Liver (tissue), 9 donors: ENCODE measurements around the gene MAL. TPM values are rescaled to one million over a fixed set of nuclear protein-coding genes. Genes with fewer than 3 reads are reported as not detected.

Experiments used
- DNase-seq: peaks from one replicate; pipeline ENCODE4 v3.0.0-alpha.2; 2017; ENCODE audit warnings: low spot score
- H3K27ac ChIP-seq, 2 donors: one replicate each; pipeline ENCODE4 v1.7.0; 2013; ENCODE audit warnings: inconsistent platforms in 2 of 2, low read length in 2 of 2, control low read depth in 1 of 2, low read depth in 1 of 2, mild to moderate bottlenecking in 1 of 2
- H3K27me3 ChIP-seq, 4 donors: one replicate each; pipeline versions ENCODE4 v1.6.1 to v1.7.0; 2013; ENCODE audit warnings: low read length in 3 of 4, inconsistent platforms in 1 of 4, mild to moderate bottlenecking in 1 of 4, moderate library complexity in 1 of 4; ENCODE audit not compliant: control insufficient read depth in 4 of 4, insufficient read depth in 4 of 4
- H3K36me3 ChIP-seq, 4 donors: one replicate each; pipeline versions ENCODE4 v1.6.1 to v1.7.0; 2013; ENCODE audit warnings: low read length in 3 of 4, mild to moderate bottlenecking in 3 of 4, low read depth in 1 of 4, moderate library complexity in 1 of 4; ENCODE audit not compliant: control insufficient read depth in 4 of 4, insufficient read depth in 3 of 4
- H3K4me1 ChIP-seq, 4 donors: one replicate each; pipeline versions ENCODE4 v1.6.1 to v1.7.0; 2013; ENCODE audit warnings: low read length in 3 of 4, mild to moderate bottlenecking in 3 of 4, moderate library complexity in 1 of 4; ENCODE audit not compliant: control insufficient read depth in 4 of 4, insufficient read depth in 4 of 4
- H3K4me3 ChIP-seq, 3 donors: one replicate each; pipeline versions ENCODE4 v1.6.1 to v1.7.0; 2013; ENCODE audit warnings: low read length in 3 of 3, control low read depth in 1 of 3, low read depth in 1 of 3, mild to moderate bottlenecking in 1 of 3
- H3K9ac ChIP-seq, 2 donors: one replicate each; pipeline ENCODE4 v1.7.0; 2013; ENCODE audit warnings: low read length in 2 of 2, mild to moderate bottlenecking in 2 of 2, moderate library complexity in 2 of 2, control low read depth in 1 of 2, low read depth in 1 of 2
- H3K9me3 ChIP-seq, 4 donors: one replicate each; pipeline versions ENCODE4 v1.6.1 to v1.7.0; 2013; ENCODE audit warnings: low read length in 3 of 4; ENCODE audit not compliant: control insufficient read depth in 4 of 4
- EGR1 ChIP-seq, 2 donors: IDR thresholded peaks; 2 replicates each; pipeline ENCODE4 v1.6.1; 2016 to 2018; ENCODE audit warnings: antibody characterized with exemption in 2 of 2, low read depth in 2 of 2
- FOXA1 ChIP-seq: IDR thresholded peaks from 2 replicates; pipeline ENCODE4 v1.6.1; 2016; ENCODE audit warnings: antibody characterized with exemption
- FOXA2 ChIP-seq: IDR thresholded peaks from 2 replicates; pipeline ENCODE4 v1.6.1; 2016; ENCODE audit warnings: antibody characterized with exemption
- GABPA ChIP-seq, 2 donors: IDR thresholded peaks in 1 of 2; conservative IDR thresholded peaks in 1 of 2; 2 replicates each; pipeline ENCODE4 v1.6.1; 2016; ENCODE audit warnings: antibody characterized with exemption in 2 of 2, mild to moderate bottlenecking in 1 of 2, moderate library complexity in 1 of 2
- HNF4A ChIP-seq, 2 donors: conservative IDR thresholded peaks; 2 replicates each; pipeline ENCODE4 v1.6.1; 2016; ENCODE audit warnings: antibody characterized with exemption in 2 of 2, mild to moderate bottlenecking in 2 of 2
- HNF4G ChIP-seq: IDR thresholded peaks from 2 replicates; pipeline ENCODE4 v1.6.1; 2016; ENCODE audit warnings: antibody characterized with exemption
- JUND ChIP-seq, 2 donors: IDR thresholded peaks; 2 replicates each; pipeline ENCODE4 v1.6.1; 2016; ENCODE audit warnings: antibody characterized with exemption in 2 of 2
- NR2F2 ChIP-seq: IDR thresholded peaks from 2 replicates; pipeline ENCODE4 v1.6.1; 2016; ENCODE audit warnings: antibody characterized with exemption
- RAD21 ChIP-seq, 2 donors: IDR thresholded peaks; 2 replicates each; pipeline ENCODE4 v1.6.1; 2016; ENCODE audit warnings: antibody characterized with exemption in 2 of 2, mild to moderate bottlenecking in 2 of 2
- RXRA ChIP-seq, 2 donors: IDR thresholded peaks; 2 replicates each; pipeline ENCODE4 v1.6.1; 2017 to 2018; ENCODE audit warnings: antibody characterized with exemption in 2 of 2, mild to moderate bottlenecking in 1 of 2
- SP1 ChIP-seq: IDR thresholded peaks from 2 replicates; pipeline ENCODE4 v1.6.1; 2018; ENCODE audit warnings: antibody characterized with exemption, mild to moderate bottlenecking
- TAF1 ChIP-seq: conservative IDR thresholded peaks from 2 replicates; pipeline ENCODE4 v1.6.1; 2016; ENCODE audit warnings: antibody characterized with exemption, mild to moderate bottlenecking
- YY1 ChIP-seq: IDR thresholded peaks from 2 replicates; pipeline ENCODE4 v1.6.1; 2016; ENCODE audit warnings: antibody characterized with exemption, mild to moderate bottlenecking
- WGBS: extraction: QIAGEN DNeasy Blood & Tissue Kit; methylation state at CpG from one replicate; pipeline ENCODE4 v1.1.7; 2013; 5-methylcytosine and 5-hydroxymethylcytosine counted together
- polyA plus RNA-seq, 2 donors: library from polyadenylated mRNA; stranded (reverse) in 1 of 2; unstranded in 1 of 2; fragments of 200-250 nt in 1 of 2; fragments of >200 nt in 1 of 2; fragmentation: Nextera tagmentation in 1 of 2; extraction: Ambion mirVana in 1 of 2; gene quantifications; one replicate each; pipeline versions ENCODE4 v1.2.1 to v1.2.3, GENCODE V29; 2013 to 2015
- total RNA-seq, 2 donors: library from RNA; depleted of rRNA; stranded (reverse); fragments of >200 nt; gene quantifications; one replicate each; pipeline ENCODE4 v1.2.3, GENCODE V29; 2014
- TF ChIP-seq, protein P1 (sequence below): IDR thresholded peaks from 2 replicates; pipeline ENCODE4 v1.6.1; 2016; ENCODE audit warnings: antibody characterized with exemption
- TF ChIP-seq, protein P2 (sequence below): IDR thresholded peaks from 2 replicates; pipeline ENCODE4 v1.6.1; 2016; ENCODE audit warnings: antibody characterized with exemption
- TF ChIP-seq, protein P3 (sequence below): fragments of 150-350 bp; IDR thresholded peaks from 2 replicates; pipeline ENCODE4 v1.5.1; 2017; ENCODE audit warnings: improper control_type of control experiment, low read depth, low read length; ENCODE audit not compliant: missing input control
- TF ChIP-seq, protein P4 (sequence below): IDR thresholded peaks from 2 replicates; pipeline ENCODE4 v1.6.1; 2016; ENCODE audit warnings: antibody characterized with exemption, mild to moderate bottlenecking
- TF ChIP-seq, protein P5 (sequence below): IDR thresholded peaks from 2 replicates; pipeline ENCODE4 v1.6.1; 2016; ENCODE audit warnings: antibody characterized with exemption
- donor health status: healthy.
- donor health status: healthy.
- donor health status: healthy.
- donor health status: healthy.
- donor health status: healthy.

The MAL gene
- total and polyA plus RNA-seq, 4 donors, result 0.51 TPM; not detected in 3

DNA sequence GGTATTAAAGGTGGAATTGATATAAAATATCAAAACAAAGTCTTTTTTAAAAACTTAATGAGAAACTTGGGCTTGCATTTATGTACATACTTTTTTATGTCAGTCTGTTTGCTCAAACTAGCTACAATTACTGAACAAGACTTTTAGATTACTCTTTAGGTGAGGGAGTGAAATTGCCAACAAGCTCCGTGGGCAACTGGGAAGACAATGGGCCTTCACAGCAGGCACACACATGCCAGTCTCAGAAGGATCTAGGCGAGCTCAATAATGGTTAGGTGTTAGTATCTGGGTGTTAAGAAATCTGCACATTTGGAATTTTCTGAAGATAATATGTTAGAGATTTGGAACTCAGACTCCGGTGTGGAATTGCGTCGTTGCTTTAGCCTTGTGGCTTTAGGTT, 23.0 kb upstream of the MAL start:
- no peak overlapping the region for H3K27ac ChIP-seq
- no peak overlapping the region for H3K4me3 ChIP-seq
- no peak overlapping the region for H3K9ac ChIP-seq
- WGBS, result 92% methylated on average over 5 of the region's 5 CpGs
- no peaks in the 10 kb centered on the region for H3K9me3 ChIP-seq
- no peak for DNase-seq
- TF ChIP-seq, protein P1, sequence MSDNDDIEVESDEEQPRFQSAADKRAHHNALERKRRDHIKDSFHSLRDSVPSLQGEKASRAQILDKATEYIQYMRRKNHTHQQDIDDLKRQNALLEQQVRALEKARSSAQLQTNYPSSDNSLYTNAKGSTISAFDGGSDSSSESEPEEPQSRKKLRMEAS, result no peak
- TF ChIP-seq JUND (IDR thresholded peaks at IDR 0.05) (no peak), SP1 (no peak), HNF4G (no peak), HNF4A (conservative IDR thresholded peaks at IDR 0.05) (no peak), GABPA (IDR thresholded peaks at IDR 0.05 in 1 of 2, conservative IDR thresholded peaks at IDR 0.05 in 1 of 2) (no peak), TAF1 (no peak), YY1 (no peak), RAD21 (IDR thresholded peaks at IDR 0.05) (no peak), FOXA1 (no peak)
- TF ChIP-seq, protein P2, sequence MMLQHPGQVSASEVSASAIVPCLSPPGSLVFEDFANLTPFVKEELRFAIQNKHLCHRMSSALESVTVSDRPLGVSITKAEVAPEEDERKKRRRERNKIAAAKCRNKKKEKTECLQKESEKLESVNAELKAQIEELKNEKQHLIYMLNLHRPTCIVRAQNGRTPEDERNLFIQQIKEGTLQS, result no peak
- TF ChIP-seq, protein P3, sequence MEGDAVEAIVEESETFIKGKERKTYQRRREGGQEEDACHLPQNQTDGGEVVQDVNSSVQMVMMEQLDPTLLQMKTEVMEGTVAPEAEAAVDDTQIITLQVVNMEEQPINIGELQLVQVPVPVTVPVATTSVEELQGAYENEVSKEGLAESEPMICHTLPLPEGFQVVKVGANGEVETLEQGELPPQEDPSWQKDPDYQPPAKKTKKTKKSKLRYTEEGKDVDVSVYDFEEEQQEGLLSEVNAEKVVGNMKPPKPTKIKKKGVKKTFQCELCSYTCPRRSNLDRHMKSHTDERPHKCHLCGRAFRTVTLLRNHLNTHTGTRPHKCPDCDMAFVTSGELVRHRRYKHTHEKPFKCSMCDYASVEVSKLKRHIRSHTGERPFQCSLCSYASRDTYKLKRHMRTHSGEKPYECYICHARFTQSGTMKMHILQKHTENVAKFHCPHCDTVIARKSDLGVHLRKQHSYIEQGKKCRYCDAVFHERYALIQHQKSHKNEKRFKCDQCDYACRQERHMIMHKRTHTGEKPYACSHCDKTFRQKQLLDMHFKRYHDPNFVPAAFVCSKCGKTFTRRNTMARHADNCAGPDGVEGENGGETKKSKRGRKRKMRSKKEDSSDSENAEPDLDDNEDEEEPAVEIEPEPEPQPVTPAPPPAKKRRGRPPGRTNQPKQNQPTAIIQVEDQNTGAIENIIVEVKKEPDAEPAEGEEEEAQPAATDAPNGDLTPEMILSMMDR, result no peak
- TF ChIP-seq, protein P4, sequence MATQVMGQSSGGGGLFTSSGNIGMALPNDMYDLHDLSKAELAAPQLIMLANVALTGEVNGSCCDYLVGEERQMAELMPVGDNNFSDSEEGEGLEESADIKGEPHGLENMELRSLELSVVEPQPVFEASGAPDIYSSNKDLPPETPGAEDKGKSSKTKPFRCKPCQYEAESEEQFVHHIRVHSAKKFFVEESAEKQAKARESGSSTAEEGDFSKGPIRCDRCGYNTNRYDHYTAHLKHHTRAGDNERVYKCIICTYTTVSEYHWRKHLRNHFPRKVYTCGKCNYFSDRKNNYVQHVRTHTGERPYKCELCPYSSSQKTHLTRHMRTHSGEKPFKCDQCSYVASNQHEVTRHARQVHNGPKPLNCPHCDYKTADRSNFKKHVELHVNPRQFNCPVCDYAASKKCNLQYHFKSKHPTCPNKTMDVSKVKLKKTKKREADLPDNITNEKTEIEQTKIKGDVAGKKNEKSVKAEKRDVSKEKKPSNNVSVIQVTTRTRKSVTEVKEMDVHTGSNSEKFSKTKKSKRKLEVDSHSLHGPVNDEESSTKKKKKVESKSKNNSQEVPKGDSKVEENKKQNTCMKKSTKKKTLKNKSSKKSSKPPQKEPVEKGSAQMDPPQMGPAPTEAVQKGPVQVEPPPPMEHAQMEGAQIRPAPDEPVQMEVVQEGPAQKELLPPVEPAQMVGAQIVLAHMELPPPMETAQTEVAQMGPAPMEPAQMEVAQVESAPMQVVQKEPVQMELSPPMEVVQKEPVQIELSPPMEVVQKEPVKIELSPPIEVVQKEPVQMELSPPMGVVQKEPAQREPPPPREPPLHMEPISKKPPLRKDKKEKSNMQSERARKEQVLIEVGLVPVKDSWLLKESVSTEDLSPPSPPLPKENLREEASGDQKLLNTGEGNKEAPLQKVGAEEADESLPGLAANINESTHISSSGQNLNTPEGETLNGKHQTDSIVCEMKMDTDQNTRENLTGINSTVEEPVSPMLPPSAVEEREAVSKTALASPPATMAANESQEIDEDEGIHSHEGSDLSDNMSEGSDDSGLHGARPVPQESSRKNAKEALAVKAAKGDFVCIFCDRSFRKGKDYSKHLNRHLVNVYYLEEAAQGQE, result no peak
- H3K4me1 ChIP-seq, result no peaks in the 10 kb centered on the region
- H3K36me3 ChIP-seq, result no peaks in the 10 kb centered on the region
- peaks cover 2 to 8% (median 3%) of the 10 kb centered on the region in 4 donors for H3K27me3 ChIP-seq

DNA sequence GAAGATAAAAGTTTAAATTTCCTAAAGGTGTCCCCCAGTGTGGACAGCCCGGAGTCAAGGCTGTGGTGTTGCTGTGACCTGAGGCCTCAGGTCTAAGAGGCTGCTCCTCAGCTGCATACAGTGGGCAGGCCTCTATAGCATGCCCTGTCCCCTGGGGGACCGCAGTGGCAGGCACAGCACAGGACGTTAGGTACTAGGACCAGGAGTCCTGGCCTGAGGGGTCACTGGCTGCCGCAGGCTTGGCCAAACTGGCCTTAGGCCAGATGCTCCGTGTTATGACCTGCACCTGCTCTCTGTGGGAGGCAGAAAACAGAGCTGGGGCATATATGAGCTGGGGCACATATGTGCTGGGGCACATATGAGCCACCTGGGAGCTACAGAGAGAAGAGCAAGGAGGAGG, 21.2 kb upstream of the MAL start:
- H3K9me3 ChIP-seq, result no peaks in the 10 kb centered on the region
- no peak for DNase-seq
- H3K4me1 ChIP-seq, result no peaks in the 10 kb centered on the region
- peaks cover 0 to 3% (median 0%) of the 10 kb centered on the region in 4 donors for H3K27me3 ChIP-seq
- no peak overlapping the region for H3K4me3 ChIP-seq
- no peaks in the 10 kb centered on the region for H3K36me3 ChIP-seq
- no peak overlapping the region for H3K9ac ChIP-seq
- WGBS, result 59% methylated on average over 5 of the region's 5 CpGs
- no peak overlapping the region for H3K27ac ChIP-seq
- no peak for TF ChIP-seq HNF4G
- TF ChIP-seq HNF4A (conservative IDR thresholded peaks at IDR 0.05), result no peak
- TF ChIP-seq, protein P3, result no peak
- TF ChIP-seq, protein P5, sequence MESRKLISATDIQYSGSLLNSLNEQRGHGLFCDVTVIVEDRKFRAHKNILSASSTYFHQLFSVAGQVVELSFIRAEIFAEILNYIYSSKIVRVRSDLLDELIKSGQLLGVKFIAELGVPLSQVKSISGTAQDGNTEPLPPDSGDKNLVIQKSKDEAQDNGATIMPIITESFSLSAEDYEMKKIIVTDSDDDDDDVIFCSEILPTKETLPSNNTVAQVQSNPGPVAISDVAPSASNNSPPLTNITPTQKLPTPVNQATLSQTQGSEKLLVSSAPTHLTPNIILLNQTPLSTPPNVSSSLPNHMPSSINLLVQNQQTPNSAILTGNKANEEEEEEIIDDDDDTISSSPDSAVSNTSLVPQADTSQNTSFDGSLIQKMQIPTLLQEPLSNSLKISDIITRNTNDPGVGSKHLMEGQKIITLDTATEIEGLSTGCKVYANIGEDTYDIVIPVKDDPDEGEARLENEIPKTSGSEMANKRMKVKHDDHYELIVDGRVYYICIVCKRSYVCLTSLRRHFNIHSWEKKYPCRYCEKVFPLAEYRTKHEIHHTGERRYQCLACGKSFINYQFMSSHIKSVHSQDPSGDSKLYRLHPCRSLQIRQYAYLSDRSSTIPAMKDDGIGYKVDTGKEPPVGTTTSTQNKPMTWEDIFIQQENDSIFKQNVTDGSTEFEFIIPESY, result no peak
- no peak for TF ChIP-seq RAD21 (IDR thresholded peaks at IDR 0.05)
- TF ChIP-seq YY1, result no peak
- no peak for TF ChIP-seq JUND (IDR thresholded peaks at IDR 0.05)
- TF ChIP-seq FOXA2, result no peak
- TF ChIP-seq SP1, result no peak
- TF ChIP-seq TAF1, result no peak
- no peak for TF ChIP-seq GABPA (IDR thresholded peaks at IDR 0.05 in 1 of 2, conservative IDR thresholded peaks at IDR 0.05 in 1 of 2)
- TF ChIP-seq EGR1 (IDR thresholded peaks at IDR 0.05; ENCODE audit: low read depth in 2 of 2), result no peak
- TF ChIP-seq RXRA (IDR thresholded peaks at IDR 0.05), result no peak
- TF ChIP-seq NR2F2, result no peak
- TF ChIP-seq, protein P4, result no peak
